GM18499 (cell line): Measurements from ENCODE around the gene THEMIS2.

Source experiments
- ATAC-seq: cut with Tn5 transposase; IDR thresholded peaks from one replicate; pipeline ENCODE4 v1.9.1; 2021; ENCODE audit warnings: moderate number of reproducible peaks; ENCODE audit not compliant: insufficient read depth, unreplicated experiment

The THEMIS2 gene

DNA sequence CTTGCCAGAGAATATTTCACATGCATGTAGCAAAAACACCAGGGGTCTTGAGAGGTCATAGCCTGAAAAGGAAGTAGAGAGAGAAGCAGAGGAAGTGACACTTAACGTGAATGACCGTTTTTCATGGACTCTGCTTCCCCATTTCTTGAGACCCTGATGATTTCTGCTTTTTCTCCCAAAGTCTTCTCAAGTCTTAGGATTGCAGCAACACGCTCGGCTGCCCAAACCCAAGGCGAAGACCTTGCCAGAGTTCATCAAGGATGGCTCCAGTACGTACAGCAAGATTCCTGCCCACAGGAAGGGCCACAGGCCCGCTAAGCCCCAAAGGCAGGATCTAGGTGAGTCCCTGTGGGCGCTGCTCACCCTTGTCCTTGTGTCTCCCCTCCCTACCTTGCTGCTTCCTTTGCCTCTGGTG is 12.8 kb downstream of the THEMIS2 start:
- ATAC-seq, result no peak

DNA sequence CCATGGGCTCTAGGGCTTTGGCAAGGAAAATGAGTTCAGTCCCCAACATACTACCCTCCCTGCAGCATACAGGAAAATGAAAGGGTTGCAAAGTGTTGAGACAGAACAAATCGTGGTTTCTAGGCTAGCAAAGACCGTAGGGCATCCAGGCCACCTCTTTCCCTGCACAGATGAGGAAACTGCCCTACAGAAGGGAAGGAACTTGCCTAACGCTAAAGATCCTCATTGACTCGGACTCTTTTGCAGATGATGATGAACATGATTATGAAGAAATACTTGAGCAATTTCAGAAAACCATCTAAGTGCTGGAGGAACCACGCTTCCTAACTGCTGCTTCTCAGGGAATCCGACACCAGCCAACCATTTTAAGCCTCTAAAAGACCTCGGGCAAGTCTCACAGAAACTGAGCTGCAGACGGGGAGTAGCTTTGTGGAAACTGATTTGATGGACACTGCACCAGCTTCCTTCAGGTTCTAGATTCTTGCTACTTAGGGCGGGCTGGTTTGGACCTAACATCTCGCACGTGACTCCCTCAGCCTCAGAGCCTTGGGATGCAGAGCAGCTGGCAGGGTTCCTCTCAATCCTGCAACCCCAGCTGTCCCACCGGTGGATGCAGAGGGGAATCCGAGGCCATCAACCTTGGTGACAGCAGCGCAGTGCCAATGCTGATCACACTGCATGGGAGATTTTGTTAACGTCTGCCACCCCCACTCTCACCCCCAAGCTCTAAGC is 13.4 kb downstream of the THEMIS2 start:
- no peak for ATAC-seq

DNA sequence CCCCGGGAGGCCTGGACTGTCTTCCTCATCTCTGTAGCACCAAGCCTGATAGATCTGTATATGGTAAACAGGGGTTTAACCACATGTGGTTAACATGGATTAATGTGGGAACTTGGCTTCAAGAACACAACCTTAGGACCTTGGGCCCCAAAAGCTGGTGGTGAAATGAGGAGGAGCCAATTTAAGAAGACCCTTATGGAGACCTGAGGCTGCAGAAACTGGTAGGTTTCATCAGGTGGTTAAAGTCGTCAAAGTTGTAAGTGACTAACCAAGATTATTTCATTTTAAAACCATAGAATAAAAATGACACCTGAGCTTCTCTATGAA is 14.0 kb downstream of the THEMIS2 start:
- no peak for ATAC-seq

DNA sequence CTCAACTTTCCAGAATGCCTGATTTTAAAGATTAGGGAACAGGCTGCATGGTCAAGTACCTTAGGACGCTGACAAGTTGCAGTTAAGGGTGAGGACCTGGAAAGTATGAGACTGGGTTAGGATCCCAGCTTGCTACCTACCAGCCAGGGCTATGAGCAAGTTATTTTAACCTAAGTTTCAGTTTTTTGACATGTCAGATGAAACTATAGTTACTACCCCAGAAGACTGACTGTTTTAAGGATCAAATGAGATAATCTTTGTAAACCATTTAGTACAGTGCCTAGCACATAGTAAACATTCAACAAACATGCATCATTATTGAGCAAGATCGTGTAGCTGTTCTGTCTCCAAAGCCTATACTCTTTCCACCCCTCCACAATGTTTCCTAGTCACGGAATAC is 14.4 kb downstream of the THEMIS2 start:
- no peak for ATAC-seq

DNA sequence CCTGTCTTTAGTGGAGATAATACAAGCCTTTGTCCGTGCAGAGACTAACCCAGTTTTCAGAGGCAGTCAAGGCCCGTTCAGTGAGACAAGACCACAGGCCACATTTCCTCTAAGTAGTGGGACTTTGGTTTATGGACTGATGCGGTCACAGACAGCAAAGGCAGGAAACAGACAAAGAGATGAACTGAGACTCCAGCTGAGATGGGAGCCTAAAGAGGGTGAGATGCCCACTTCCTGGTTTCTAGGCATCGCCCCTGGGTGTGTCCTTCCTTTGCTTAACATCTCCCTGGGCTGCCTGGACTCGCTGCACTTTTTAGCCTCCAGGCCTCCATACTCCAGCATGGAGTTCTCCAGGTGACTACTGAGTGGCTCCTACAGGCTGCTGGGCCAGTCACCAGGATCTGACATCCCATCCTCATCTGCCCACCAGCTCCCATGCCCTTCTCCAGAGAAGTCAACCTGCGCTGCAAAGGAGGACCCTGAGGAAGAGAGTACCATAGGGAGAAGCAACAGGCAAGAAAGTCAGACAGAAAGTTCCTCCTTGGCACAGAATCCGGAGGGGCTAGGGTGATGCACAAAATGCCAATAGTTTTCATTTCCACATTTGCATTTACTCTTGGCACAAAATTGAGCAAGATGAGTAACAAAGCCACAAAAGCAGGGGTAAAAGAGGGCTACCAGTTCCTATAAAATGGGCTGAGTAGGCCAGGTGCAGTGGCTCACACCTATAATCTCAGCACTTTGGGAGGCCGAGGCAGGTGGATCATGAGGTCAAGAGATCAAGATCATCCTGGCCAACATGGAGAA is 15.1 kb downstream of the THEMIS2 start:
- ATAC-seq, result no peak

DNA sequence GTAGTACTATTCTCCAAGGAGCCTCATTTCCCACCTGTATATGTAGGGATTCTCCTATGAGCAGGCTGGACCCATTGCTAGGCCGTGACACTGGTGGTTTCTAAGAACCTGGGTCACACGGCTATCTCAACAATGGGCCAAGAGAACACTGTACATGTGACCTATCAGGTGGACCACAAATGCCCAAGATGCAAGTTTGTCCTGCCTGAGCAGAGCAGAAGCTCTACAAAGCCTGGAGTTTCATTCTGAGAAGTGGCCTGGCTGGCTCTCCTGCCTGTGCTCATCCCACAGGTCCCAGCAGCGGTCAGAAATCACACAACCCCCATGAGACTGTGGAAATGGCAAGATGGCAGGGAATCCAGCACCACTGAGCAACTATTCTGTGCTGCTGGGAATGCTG is 17.2 kb downstream of the THEMIS2 start:
- ATAC-seq, result no peak

DNA sequence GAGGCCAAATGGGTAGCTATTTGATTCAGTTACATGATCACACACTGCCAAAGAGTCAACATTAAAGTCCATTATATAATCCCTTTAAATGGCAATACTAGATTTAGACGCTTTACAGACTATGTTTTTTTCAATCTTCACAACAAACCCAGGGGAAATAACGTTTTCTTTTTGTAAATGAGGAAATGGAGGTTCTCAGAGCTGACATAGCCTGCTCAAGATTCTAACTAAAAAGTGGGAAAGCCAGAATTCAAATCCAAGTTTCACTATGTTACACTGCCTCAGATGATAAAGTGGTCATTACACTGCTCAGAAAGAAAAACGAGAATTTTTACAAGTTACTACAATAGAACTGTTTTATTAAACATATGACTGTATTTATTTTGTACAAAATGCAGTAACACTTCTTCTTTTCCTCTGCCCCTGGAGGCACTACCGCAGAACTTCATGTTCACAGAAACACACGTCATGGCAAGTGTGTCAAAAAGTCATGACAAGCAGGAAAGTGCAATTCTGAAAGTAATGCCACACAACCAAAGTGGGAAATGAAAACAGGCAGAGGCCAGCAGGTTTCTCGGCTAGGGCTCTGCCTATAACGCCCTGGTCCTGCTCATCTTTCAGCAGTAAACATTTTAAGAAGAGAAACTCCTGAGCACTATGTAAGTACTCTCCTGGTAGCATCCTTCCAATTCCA is 19.0 kb downstream of the THEMIS2 start:
- peak; percentile 42 for ATAC-seq

DNA sequence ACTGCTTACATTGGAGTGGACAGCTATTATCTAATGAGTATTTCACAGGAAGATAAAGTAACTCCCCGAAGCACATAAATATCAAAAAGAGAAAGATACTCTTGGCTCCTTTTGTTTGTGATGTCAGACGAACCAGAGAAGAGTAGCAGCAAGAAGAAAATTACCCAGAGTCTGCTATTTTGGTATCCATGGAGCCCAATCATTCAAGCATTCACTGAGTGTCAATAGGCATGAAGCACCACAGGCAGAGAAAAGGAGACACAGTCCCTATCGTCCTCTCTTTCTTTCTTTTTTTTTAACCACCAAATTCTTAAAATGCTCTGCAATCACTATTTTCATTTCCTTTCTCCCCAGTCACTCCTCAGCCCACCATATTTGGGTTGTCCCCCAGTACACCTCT is 22.2 kb downstream of the THEMIS2 start:
- no peak for ATAC-seq

DNA sequence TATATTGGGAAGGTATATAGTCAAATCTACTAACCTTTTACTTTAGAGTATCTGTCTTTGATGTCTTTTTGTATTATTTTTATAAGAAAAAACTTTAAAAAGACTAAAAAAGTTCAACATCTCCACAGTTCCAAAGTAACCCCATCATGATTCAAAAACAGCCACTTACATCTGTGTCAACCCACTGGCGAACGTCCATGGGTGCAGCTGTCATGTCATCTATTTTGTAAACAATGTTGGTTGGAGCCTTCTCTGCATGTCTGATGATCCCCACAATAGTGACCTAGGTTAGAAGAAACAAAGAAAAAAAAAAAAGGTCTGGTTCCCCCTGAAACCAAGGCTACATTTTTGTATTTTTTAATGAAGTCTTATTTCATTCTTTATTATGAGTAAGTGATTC is 34.4 kb downstream of the THEMIS2 start:
- ATAC-seq, result no peak

DNA sequence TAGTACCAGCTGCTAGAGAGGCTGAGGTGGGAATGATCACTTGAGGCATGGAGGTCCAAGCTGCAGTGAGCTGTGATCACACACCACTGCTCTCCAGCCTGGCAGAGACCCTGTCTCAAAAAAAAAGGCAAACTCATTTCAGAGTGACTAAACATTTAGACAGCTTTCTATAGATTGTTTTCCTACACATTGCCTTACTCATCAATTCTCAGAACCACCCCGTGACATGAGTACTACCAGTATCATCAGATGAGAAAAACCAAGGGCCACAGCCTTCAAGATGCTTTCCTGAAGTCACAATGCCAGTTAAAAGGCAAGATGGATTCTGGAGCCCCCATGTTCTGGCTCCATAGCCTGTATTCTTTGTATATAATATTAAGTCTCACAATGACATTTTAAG is 40.1 kb downstream of the THEMIS2 start:
- ATAC-seq, result no peak

DNA sequence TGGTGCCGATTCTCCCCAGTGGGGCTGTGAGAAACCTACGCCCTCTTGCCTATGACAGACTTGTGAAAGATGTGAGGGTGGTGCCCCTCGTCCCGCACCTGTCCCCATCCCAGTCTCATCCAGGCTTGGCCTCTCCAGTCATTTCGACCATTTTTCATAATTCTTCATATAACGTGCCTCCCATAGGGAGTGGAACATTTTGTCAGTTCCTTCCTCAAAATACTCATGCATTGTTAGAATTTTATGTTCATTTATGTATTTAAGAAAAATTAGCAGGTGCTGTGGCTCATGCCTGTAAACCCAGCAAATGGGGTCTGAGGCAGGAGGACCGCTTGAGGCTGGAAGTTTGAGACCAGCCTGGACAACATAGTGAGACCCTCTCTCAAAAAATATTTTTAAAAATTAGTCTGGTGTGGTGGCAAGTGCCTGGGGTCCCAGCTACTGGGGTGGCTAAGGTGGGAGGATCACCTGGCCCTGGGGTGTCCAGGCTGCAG is 42.8 kb downstream of the THEMIS2 start:
- no peak for ATAC-seq

DNA sequence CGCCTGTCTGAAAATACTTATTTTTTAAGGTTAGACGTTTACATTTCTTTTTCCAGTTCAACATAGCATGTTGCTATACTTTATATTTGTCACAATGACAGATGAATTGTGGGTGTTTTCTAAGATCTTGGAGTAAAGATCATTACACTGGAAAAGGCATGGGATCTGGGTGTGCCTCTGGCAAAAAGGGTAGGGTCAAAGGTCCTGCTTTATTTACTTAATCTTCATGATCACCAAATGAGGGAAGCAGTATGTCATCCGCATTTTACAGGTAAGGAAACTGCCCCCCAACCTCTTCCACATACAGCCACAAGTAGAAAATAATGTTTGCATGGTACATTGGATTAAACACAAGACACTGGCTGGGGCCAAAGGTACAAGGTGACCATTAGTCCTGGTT is 49.9 kb downstream of the THEMIS2 start:
- ATAC-seq, result no peak

DNA sequence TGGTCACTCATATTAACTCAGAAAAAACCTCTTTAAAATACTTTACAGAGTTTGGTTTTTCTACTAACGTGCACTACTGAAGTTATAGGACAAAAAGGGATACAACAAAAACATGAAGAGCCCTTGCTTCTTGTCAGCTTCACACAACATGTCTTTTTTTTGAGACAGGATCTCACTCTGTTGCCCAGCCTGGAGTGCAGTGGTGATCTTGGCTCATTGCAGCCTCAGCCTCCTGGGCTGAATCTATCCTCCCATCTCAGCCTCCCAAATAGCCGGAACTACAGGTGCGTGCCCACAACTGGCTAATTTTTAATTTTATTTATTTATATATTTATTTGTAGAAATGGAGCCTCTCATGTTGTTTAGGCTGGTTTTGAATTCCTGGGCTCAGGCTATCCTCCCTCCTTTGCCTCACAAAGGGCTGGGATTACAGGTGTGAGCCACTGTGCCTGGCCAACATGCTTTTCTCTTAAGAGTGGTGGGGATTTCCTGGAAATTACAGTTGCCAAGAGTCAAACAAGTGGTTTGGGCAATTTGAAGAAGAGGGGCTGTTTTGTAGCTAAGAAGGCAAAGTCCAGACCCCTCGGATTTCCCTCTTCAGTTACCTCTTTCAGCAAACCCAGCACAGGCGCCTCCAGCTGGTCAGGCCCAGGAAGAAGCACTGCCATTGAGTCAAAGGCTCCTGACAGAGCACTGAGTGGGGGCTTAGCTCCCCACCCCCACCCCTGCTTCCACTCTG is 56.0 kb downstream of the THEMIS2 start:
- no peak for ATAC-seq

DNA sequence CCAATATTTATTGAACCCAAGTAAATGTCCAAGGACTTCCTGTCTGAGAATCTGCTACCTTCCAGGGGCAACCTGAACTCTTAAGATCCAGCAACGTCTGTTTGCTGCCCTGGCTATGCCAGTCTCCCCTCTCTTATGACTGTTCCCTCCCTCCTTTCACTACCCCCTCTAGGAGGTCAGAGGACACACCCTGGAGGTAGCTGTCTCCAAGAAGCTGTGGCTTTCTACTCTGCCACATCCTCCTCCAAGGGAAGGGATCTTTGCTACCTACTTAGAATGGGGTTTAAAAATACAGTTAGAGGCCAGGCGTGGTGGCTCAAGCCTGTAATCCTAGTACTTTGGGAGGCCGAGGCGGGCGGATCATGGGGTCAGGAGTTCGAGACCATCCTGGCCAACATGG is 58.8 kb downstream of the THEMIS2 start:
- no peak for ATAC-seq

DNA sequence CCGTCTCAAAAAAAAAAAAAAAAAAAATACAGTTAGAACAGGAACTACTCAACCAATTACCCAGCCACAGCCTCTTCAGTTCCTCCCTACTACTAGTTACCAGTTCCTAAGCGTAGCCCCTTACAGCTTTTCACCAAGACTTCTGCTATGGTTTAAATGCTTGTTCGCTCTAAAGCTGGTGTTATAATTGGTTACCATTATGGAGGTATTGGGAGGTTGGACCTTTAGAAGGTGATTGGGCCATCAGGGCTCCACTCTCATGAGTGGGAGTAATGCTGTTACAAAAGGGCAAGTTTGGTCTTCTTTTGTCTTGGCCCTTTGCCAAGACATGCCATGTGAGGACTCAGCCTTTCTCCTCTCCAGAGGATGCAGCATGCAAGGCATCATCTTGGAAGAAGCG is 59.4 kb downstream of the THEMIS2 start:
- no peak for ATAC-seq

DNA sequence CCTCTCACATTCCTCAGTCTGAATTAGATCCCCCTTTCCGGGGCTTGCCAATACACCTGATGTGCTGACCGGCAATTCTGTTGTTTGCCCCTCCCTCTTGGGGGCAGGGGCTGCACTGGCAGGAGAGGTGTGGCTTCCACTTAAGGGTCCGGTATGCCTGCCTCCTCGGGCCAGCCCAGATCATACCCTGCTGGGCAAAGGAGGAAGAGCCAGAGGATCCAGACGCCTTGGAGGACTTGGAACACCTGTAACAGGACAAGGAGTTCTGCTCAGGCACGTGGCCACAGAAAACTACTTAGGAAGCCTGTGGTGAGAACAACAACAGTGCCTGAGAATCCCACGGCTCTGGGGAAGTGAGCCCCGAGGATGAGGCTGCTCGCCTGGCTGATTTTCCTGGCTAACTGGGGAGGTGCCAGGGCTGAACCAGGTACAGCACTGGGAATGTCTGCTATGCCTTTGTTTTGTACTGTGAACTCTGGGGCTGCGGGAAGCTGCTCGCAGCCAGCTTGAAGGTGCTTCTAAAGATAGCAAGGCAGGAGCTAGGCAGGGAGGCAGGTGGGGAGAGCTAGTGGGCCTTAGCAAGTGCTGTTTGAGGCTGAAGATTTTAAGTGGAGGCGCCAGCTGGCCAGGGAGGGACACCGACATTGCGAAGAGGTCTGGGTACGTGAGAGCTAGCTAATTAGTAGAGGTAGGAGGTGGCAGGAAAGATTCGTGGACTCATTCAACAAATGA is 62.6 kb downstream of the THEMIS2 start, which contains the start of gene SMPDL3B:
SMPDL3B (plus strand) TSS at position 183 of the 732 bp plus-strand sequence; CDS start at position 367, 184 bp downstream.
- ATAC-seq, result no peak

DNA sequence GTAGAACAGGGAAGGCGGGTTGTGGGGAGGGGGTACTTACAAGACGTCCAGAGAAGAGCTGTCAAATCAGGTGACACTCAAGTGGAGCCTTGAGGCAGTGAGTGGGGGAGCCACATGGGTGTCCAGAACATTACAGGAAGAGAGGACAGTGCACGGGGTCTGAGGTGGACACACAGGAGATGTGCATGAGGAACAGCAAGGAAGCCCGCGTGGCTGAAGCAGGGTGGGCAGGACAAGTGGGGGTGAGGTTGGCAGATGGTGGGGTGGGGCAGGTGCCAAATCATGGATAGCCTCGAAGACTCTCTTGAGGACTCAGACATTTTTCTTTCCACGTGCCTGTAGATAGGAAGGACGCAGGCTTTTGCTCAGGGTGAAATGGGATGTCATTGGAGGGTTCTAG is 63.4 kb downstream of the THEMIS2 start:
- ATAC-seq, result no peak
